PC-3 (cell line): ENCODE measurements around the gene MTMR6.

Source experiments
- EZH2 ChIP-seq: fragments of 300-600 bp; sonication (generic); IDR thresholded peaks from one replicate; pipeline ENCODE4 v1.6.1; 2017; ENCODE audit warnings: antibody characterized with exemption, mild to moderate bottlenecking, low read length; ENCODE audit not compliant: unreplicated experiment
- EZH2phosphoT487 ChIP-seq: fragments of 300-600 bp; sonication (generic); IDR thresholded peaks from 2 replicates; pipeline ENCODE4 v1.6.1; 2018; ENCODE audit warnings: mild to moderate bottlenecking, antibody characterized with exemption, low read length, borderline replicate concordance
- TF ChIP-seq, protein P1 (sequence below): fragments of 300-600 bp; sonication (generic); conservative IDR thresholded peaks from 2 replicates; pipeline ENCODE4 v1.5.1; 2017; ENCODE audit warnings: antibody characterized with exemption, low read depth, mild to moderate bottlenecking, low read length

- TF ChIP-seq, protein P1, sequence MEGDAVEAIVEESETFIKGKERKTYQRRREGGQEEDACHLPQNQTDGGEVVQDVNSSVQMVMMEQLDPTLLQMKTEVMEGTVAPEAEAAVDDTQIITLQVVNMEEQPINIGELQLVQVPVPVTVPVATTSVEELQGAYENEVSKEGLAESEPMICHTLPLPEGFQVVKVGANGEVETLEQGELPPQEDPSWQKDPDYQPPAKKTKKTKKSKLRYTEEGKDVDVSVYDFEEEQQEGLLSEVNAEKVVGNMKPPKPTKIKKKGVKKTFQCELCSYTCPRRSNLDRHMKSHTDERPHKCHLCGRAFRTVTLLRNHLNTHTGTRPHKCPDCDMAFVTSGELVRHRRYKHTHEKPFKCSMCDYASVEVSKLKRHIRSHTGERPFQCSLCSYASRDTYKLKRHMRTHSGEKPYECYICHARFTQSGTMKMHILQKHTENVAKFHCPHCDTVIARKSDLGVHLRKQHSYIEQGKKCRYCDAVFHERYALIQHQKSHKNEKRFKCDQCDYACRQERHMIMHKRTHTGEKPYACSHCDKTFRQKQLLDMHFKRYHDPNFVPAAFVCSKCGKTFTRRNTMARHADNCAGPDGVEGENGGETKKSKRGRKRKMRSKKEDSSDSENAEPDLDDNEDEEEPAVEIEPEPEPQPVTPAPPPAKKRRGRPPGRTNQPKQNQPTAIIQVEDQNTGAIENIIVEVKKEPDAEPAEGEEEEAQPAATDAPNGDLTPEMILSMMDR, result no peak
- TF ChIP-seq EZH2 (no peak), EZH2phosphoT487 (no peak)
Observed at GRCh38 chr13:25217023-25217885, 70.0 kb downstream of the MTMR6 start.
